GM21717 (cell line): ENCODE measurements around the gene FHAD1.

ENCODE experiments used
- ATAC-seq: cut with Tn5 transposase; IDR thresholded peaks from one replicate; pipeline ENCODE4 v1.9.1; 2021; ENCODE audit warnings: mild to moderate bottlenecking, moderate library complexity; ENCODE audit not compliant: unreplicated experiment

FHAD1 gene

GRCh38 chr1:15390667-15391066, 143.6 kb downstream of the FHAD1 start:
- ATAC-seq, result no peak

GRCh38 chr1:15391366-15391765, 144.3 kb downstream of the FHAD1 start:
- ATAC-seq, result no peak

- no peak for ATAC-seq
These were observed 146.6 kb downstream of the FHAD1 start for GRCh38 chr1:15393475-15394257.

GRCh38 chr1:15394258-15394690, 147.3 kb downstream of the FHAD1 start:
- ATAC-seq, result no peak

GRCh38 chr1:15397236-15397635, 150.2 kb downstream of the FHAD1 start:
- ATAC-seq, result no peak

GRCh38 chr1:15399710-15400109, 152.7 kb downstream of the FHAD1 start:
- no peak for ATAC-seq

GRCh38 chr1:15400627-15401026, 153.6 kb downstream of the FHAD1 start:
- ATAC-seq, result no peak

- ATAC-seq, result no peak
These were observed 154.5 kb downstream of the FHAD1 start for GRCh38 chr1:15401391-15402055.

GRCh38 chr1:15402809-15403450, 155.9 kb downstream of the FHAD1 start:
- no peak for ATAC-seq

GRCh38 chr1:15403962-15404580, 157.0 kb downstream of the FHAD1 start:
- no peak for ATAC-seq

- ATAC-seq, result no peak
These were observed 158.3 kb downstream of the FHAD1 start for GRCh38 chr1:15405106-15405850.

GRCh38 chr1:15406614-15407559, 159.9 kb downstream of the FHAD1 start:
- ATAC-seq, result no peak

GRCh38 chr1:15407580-15407979, 160.6 kb downstream of the FHAD1 start:
- ATAC-seq, result no peak

- ATAC-seq, result no peak
These were observed 161.9 kb downstream of the FHAD1 start for GRCh38 chr1:15408890-15409387.

GRCh38 chr1:15409388-15410222, 162.6 kb downstream of the FHAD1 start, which contains the start of gene EFHD2:
Gene EFHD2, plus strand, starts transcription at chr1:15409888. Its CDS starts 84 bp downstream, at chr1:15409972.
- peak; percentile 78 for ATAC-seq

- ATAC-seq, result no peak
These were observed 163.3 kb downstream of the FHAD1 start for GRCh38 chr1:15410223-15410883.

- ATAC-seq, result no peak
These were observed 163.8 kb downstream of the FHAD1 start for GRCh38 chr1:15410884-15411245.

GRCh38 chr1:15411593-15412137, 164.6 kb downstream of the FHAD1 start:
- ATAC-seq, result peak; percentile 37
